Measurements from ENCODE around the gene CSTA.

DNA sequence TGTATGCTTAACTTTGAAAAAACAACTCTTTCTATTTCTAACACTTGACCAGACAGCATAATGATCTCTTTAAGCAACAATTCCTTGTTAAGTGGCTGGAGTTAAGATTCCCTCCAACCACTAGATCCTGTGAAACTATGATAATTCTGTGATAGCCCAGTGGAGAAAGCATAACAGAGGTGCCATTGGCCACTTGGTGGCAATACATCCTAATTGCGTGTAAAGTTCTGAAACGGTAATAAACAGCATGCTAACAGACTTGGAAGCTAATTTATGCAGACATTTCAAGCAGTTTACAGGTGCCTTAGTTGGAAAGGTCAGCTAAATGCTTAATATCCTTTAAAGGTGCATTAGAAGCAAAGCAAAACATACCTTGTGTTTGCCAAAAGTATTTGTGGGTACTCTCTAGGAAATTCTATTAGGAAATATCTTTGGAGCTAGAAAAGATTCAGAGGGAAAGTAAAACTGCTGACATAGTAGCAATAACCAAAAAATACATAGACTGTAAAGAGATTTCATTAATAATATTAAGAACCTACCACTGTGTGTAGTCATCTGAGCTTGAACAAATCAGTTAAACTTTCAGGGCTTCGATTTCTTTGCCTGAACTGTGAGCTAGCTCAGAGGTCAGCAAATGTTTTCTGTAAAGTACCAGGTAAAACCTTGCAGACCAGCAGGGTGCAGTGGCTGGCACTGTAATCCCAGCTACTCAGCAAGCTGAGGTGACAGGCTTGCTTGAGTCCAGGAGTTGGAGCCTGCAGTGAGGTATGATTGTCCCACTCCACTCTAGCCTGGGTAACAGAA, 19.0 kb upstream of the CSTA start:
- TF ChIP-seq, protein P1, sequence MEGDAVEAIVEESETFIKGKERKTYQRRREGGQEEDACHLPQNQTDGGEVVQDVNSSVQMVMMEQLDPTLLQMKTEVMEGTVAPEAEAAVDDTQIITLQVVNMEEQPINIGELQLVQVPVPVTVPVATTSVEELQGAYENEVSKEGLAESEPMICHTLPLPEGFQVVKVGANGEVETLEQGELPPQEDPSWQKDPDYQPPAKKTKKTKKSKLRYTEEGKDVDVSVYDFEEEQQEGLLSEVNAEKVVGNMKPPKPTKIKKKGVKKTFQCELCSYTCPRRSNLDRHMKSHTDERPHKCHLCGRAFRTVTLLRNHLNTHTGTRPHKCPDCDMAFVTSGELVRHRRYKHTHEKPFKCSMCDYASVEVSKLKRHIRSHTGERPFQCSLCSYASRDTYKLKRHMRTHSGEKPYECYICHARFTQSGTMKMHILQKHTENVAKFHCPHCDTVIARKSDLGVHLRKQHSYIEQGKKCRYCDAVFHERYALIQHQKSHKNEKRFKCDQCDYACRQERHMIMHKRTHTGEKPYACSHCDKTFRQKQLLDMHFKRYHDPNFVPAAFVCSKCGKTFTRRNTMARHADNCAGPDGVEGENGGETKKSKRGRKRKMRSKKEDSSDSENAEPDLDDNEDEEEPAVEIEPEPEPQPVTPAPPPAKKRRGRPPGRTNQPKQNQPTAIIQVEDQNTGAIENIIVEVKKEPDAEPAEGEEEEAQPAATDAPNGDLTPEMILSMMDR (IDR thresholded peaks at IDR 0.05; ENCODE audit: low read length) = peak; percentile 35
- no peak for TF ChIP-seq EZH2 (IDR thresholded peaks at IDR 0.05; ENCODE audit: borderline replicate concordance, low read length)
